COR-L47 (cell line): Measurements from ENCODE around the gene PYCR2.
A peak's percentile ranks its signal among the peaks of the same experiment; 100 is the strongest.
"Not testable (repeated sequence)": the region's sequence is repeated elsewhere in the genome, so short reads cannot be mapped to it uniquely, and the experiment has no call there.

Source experiments
- DNase-seq: peaks from one replicate; lab custom pipeline; 2025; lab: John Stamatoyannopoulos, UW

The PYCR2 gene

DNA sequence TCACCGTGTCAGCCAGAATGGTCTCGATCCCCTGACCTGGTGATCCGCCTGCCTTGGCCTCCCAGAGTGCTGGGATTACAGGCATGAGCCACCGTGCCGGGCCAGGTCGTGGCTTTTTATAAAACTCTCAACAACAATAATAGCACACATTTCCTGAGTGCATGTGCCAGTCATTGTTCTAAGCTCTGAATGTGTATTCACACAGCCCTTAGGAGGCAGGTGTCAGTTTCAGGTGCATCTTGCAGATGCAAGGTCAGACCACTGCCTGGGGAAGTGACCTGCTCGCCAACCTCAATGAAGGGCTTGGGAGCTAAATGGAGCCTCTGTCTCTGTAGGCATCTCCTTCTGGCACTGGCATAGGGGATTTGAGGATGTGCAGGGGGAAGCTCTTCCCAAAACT is 18.5 kb upstream of the PYCR2 start:
- DNase-seq, result no peak

DNA sequence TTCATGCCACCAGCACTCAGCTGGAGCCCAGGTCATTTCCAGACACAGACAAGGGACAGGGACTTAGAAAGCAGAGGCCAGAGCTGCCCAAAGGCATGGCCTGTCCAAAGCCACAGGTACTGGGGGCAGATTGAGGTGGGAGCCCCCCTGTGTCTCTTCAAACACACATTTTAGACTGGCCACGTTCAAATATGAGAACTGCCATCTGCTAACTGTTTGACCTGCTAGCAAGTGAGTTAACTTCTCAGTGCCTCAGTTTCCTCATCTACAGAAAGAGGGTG is 17.8 kb upstream of the PYCR2 start:
- no peak for DNase-seq

DNA sequence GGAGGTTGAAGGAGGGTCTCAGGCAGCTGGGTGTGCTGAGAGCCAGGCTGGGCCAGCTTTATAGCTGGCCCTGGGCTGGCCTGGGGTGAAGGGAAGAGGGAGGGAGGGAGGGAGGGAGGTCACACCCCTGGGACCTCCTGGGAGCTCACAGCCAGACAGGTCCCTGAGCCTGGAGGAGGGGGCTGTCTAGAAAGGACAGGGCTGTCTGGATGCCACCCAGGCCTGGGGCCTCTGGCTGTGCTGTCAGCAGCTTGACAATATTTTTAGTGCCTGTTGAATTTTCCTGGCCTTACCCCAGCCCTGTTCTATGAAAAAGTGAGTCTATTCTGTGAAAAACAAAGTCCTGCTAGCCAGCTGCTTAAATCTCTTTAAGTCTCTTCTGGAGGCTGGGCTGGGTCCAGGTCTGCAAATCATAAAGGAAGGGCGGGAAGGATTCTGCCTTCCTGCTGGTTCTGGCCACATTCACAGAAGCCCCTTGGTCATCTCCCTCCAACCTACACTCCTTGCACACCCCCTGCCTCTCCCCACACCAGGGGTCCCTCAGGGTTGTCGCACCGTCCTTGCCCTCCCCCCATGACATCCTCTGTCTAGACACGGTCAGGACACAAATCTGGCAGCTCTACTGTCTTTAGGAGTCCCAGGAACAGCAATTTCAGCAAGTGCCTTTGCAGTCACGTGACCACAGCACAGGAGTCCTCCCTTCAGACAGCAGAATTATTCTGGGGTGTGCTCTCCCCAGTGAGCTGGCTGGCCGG is 17.3 kb upstream of the PYCR2 start, which contains the start of gene LEFTY2:
LEFTY2 (minus strand) TSS at position 34 of the 755 bp plus-strand sequence. CDS start 80 bp downstream, outside the sequence.
- DNase-seq, result no peak

DNA sequence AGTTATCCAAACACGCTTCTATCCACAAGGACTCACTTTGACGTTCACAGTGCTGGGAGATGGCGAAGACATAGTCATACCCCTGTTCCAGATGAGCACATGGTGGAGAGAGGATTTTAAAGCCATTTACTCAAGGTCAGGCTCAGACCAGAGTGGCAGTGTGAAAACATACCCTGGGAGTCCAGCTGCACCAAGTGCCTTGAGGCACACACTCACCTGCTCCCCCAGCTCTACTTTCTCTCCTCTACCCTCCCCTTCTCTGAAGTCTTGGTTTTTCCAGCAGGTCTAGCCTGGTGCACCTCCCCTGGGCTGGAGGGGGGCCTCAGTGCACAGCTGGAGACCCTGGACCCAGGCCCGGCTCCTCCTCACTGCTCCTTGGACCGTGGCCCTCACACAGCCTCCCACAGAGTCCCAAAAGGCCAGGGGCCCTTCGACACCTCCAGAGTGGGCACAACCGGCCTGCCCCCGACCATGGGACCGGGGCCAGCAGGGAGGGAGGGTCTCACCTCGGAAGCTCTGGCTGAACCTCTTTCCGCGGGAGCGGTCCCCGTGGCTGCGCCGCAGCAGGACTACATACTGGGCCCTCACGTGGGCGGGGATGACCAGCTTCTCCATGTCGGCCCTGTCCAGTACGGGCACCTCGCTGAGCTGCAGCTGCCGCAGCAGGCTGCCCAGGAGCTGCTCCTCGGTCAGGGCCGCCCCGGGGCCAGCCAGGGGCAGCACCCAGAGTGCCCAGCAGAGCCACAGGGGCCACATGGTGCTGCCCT is 16.5 kb upstream of the PYCR2 start:
- no peak for DNase-seq

DNA sequence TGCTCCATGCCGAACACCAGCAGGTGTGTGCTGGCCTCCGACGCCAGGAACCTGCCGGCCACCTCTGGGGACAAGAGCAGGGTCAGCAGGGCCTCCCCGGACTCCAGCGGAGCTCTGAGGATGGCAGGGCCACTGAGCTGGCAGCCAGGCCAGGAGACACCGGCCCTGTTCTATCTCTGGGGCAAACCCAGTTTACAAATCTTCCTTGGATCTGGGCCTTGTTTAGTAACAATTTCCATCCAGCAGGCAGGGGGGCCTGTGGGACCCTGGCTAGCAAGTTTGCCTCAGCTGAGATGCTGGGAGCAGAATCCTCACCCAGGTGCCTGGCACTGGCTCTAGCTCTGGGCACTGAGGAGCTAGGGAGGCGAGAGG is 15.9 kb upstream of the PYCR2 start:
- DNase-seq, result not testable (repeated sequence)

DNA sequence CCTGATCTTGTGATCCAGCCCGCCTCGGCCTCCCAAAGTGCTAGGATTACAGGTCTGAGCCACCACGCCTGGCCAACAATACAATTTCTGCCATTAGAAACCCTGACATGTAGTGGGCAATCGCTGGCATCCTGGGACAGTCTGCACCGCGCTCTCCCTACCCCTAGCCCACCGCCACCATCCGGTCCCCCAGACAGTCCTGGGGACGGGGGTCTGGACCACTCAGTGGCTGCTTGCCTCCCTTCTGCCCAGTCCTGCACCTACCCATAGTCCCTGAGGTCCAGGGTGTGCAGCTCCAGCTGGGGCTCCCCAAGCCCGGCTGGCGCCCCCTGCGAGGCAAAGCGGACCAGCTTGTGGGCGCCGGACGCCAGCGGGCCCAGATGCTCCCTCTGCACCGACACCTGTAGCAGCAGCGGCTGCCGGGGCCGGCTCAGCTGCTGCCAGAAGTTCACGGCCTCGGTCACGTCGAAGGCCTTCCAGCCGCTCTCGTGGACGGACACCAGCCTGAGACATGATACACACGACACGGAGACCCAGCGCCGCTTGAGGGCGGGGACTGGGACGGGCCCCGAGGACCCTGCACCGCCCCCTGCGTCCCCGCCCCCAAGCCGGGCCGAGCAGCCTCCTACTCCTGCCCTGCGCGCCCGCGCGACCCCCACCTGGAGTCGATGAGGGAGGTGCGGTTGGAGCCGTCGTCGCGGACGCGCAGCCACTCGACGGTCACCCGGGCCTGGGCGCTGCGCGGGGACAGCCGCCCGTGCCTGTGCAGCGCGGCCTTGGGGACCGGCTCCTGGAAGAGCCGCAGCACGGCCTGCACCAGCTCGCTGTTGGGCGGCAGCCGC is 15.3 kb upstream of the PYCR2 start:
- DNase-seq, result not testable (repeated sequence)

DNA sequence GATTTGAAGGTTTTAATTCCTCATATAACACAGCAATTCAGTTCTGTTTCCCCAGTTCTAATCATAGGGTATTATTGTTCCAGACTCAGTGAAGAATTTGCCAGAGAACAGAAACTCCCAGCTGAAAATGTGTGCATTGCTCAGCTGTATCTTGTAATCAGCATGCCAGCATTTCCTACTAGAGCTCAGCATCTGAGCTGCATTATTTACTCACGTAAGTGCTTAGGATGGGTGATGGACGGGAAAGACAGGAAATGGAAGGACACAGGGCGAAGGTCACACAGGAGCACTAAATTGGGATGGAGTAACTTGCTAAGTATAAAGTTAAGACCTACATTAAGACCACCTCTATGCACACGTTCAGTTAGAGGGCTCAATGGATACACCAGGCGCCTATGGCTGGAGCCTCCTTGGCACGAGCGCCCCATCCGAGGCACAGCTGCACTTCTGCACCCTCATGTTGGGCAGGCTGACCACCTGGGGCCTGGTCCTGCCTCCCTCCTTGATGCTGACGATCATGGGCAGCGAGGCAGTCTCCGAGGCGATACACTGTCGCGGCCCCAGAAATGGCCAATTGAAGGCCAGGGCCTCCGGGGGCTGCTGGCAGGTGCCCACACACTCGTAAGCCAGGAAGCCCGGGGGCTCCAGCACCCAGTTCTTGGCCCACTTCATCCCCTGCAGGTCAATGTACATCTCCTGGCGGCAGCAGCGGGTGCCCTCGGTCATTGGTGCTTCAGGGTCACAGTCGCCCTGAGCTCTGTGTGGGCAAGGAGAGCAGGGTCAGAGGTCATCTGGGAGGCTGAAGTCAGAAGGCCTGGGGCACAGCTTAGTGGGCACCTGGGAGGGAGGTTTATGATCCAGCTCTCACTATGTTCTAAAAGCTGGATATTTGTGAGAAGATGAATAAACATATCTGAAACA is 13.3 kb upstream of the PYCR2 start:
- DNase-seq, result no peak

DNA sequence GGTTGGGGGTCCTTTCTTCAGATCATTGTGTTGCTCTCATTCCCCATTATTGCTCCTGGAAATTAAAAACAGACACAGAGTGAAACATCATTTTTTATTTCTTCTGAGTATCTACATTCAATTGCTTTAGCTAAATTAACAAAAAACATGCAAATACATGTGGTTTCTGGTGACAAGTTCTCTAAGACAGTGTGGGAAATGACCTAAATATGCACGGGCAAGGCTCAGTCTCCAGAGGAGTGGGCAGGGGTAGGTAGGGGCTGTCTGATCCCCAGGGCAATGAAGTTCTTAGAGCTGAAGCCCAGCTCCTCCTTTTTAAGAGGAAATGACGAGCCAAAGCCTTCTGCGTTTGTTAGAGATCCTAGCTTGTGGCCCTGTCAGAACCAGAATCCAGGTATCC is 12.5 kb upstream of the PYCR2 start:
- DNase-seq, result no peak

DNA sequence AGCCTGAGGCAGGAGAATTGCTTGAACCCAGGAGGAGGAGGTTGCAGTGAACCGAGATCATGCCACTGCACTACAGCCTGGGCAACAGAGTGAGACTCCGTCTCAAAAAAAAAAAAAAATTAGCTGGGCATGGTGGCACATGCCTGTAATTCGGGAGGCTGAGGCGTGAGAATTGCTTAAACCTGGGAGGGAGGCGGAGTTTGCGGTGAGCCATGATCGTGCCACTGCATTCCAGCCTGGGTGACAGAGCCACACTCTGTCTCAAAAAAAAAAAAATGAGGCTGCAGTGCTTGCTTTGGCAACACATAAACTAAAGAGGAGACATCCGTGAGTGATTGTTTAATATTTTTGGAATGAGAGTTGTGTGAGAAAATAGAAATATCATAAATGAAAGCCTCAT is 12.0 kb upstream of the PYCR2 start:
- DNase-seq, result not testable (repeated sequence)

DNA sequence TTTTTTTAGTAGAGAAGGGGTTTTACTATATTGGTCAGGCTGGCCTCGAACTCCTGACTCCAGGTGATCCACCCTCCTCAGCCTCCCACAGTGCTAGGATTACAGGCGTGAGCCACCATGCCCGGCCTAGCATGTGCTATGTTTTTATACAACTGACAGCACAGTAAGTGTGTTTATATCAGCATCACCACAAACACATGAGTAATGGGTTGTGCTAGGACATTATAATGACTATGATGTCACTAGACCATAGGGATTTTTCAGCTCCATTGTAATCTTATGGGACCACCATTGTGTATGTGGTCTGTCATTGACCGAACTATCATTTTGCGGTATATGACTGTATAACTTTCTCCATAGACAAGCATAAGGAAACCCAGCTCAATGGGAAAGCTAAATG is 10.7 kb upstream of the PYCR2 start:
- no peak for DNase-seq

DNA sequence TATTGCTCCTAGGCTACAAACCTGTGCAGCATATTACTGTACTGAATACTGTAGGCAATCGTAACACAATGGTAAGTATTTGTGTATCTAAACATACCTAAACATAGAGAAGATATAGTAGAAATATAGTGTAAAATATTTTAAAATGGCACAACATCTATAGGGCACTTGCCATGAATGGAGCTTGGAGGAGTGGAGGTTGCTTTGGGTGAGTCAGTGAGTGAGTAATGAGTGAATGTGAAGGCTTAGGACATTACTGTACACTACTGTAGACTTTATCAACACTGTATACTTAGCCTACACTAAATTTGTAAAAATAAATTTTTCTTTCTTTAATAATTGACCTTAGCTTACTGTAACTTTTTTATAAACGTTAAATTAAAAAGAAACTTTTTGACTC is 9.0 kb upstream of the PYCR2 start:
- no peak for DNase-seq

DNA sequence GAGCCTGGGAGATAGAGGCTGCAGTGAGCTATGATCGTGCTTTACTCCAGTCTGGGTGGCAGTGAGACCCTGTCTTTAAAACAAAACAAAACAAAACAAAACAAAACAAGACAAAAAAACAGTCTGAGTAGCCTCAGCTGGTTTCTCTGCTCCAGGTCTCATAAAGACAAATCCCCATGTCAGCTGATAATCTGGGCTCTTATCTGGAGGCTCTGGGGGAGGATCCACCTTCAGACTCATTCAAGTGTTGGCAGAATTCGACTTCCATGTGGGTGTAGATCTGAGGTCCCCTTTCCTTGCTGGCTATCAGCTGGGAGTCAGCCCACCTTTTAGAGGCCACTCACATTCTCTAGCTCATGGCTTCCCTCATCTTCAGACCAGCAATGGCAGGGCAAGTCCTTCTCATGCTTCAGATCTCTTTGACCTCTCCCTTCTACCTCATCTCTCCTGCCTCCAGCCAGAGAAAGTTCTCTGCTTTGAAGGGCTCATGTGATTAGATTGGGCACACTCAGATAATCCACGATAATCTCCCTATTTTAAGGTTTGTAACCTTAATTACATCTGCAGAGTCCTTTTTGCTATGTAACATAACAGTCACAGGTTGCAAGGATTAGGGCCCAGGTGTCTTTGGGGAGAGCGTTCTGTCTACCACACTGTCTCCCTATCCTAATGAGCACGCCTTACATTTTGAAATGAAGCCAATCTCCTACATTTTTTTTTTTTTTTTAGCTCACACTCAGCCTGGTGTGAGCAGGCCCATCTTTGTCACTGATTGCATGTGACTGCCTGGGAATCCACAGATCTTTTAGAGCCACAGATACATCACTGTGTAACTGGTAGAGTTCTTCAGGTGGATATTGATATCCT is 7.5 kb upstream of the PYCR2 start:
- DNase-seq, result no peak

DNA sequence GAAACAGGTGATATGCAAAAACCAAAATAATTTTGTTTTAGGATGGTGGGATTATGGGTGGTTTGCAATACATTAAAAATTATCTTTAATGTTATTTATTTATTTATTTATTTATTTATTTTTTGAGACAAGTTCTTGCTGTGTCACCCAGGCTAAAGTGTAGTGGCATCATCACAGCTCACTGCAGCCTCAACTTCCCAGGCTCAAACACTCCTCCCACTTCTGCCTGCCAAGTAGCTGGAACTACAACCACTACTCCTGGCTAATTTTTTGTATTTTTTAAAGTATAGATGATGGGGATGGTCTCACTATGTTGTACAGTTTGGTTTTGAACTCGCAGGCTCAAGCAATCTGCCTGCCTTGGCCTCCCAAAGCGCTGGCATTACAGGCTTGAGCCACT is 6.5 kb upstream of the PYCR2 start:
- DNase-seq, result no peak

DNA sequence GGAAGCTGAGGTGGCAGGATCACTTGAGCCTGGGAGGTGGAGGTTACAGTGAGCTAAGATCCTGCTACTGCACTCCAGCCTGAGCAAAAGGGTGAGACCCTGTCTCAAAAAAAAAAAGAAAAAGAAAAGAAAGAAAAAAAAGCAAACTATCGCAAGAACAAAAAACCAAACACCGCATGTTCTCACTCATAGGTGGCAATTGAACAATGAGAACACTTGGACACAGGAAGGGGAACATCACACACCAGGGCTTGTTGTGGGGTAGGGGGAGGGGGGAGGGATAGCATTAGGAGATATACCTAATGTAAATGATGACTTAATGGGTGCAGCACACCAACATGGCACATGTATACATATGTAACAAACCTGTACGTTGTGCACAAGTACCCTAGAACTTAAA is 5.4 kb upstream of the PYCR2 start:
- DNase-seq, result not testable (repeated sequence)

DNA sequence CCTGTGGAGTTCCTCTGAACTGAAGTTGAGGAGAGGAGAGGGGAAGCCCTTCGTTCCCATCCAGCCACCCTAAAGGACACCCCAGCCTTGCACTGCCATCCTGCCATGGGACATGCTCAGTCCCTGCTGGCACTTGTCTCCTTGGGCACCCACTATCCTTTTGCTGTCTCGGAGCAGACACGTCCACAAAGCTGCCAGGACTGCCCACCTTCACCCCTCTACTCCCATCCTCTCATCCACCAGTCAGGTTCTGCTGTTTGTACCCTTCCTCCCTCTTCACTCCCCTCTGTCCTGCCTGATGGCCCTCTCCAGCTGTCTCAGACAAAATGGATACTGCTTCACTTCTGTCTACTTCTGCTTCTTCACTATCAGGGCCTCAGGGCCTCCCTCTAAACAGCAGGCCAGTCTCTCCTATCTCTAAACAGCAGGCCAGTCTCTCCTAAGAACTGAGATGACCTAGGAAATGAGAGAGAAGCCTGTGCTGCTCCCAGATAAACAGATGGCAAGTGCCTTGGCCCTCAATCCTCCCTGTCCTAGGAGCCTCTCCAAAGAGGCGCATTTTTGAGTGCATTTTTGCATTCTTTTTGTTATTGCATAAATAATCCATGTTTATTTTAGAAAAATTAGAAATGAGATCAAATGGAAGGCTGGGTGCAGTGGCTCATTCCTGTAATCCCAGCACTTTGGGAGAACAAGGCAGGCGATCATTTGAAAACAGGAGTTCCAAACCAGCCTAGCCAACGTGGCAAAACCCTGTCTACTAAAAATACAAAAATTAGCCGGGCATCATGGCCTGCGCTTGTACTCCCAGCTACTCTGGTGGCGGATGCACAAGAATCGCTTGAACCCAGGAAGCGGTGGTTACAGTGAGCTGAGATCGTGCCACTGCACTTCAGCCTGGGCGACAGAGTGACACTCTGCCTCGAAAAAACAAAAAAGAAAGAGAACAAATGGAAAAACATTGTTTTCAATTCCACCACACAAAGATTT is 4.4 kb upstream of the PYCR2 start:
- no peak for DNase-seq

DNA sequence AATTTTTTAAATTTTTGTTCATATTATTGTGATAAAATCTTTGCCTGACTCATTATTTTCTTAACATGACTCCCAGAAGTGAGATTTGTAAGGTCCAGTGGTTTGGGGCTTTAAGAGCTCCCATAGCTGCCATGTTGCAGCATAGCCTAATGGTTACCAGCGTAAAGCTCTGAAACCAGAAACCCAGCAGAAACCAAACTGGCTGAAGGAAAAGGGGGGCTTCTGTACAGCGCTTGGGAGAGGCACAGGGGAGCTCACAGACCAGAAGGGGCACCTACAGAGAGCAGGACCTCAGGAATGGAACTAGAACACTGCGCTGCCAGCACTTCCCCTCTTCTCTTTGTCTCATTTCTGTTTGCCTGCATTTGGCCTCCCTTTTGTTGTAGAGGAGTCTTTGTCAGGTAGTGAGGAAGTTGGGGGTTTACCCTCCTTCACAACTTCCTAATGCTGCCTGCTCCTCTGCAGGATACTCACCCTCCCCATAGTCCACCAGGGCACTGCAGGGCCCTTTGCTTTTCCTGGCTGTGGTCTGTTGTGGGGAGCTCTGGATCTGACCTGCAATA is 2.6 kb upstream of the PYCR2 start:
- DNase-seq, result no peak

DNA sequence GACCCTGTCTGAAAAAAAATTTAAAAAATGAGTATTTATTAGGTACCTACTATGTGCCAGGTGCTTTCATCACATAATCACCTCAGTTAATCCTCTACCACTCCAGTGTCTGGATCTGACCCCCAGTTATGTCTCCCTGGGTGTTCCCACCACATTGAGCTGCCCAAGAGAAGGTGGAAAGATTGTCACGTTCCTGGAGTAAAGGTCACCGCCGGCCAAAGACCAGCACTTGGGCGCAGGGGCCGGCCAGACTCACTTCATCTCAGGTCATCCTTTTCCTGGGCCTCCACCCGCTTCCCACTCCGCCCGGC is 714 bp downstream of the PYCR2 start:
- DNase-seq, result no peak

DNA sequence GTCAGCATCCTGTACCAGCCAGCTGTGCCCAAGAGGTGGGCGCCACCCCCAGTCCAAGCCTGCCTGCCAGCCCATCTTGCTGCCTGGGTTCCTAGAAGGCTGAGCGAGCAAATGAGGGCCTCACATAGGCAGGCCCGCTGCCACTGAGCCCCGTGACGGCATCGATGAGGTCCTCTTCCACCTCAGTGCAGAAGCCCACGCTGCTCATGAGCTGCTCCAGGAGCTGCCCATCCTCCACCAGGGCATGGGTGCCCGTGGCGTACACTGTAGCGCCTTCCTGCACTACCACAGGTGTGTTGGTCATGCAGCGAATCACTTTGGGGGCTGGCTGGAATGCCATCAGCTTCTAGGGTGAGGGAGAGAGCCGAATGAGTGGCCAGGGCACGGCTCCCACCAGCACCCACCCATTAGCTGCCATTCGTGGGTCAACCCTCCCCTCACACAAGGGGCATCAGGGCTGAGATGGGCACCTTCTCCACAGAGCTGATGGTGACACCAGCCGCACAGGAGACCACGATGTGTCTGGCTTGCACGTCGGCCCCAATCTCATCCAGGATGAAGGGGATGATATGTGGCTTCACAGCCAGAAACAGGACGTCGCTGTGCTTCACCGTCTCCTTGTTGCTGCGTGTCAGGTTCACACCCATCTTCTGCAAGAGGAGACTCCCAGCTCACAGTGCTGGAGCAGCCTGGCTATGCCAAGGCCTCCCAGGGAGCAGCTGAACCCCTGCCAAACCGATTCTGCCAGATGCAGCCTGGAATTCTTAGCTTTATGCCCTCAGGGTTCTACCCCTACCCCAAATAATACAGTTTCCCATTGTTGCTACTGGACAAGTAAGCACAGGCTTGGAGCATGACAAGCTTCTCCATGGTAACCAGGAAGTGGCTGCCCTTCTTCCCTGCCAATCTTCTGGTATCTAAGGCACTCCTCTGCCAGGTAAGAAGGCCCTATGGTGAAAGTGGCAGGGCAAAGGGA is 2.0 kb downstream of the PYCR2 start:
- peak; percentile 98 for DNase-seq
